GM23338 (cell line): ENCODE results near the gene NEO1. TPM values are rescaled to one million over a fixed set of nuclear protein-coding genes. Genes with fewer than 3 reads are reported as not detected.

Experiments
- ATAC-seq: fragments of 200-7000 bp; cut with Tn5 transposase; 3 replicates; pipeline ENCODE4 v1.9.1; 2020
- DNase-seq: peaks from one replicate; pipeline ENCODE4 v3.0.0-alpha.2; 2015; ENCODE audit warnings: low spot score
- H2AFZ ChIP-seq: fragments of 200-600 bp; sonication (generic); 2 replicates; pipeline ENCODE4 v1.8.0; 2016; ENCODE audit warnings: antibody characterized with exemption, mild to moderate bottlenecking, moderate library complexity
- H3F3A ChIP-seq: fragments of 200-600 bp; sonication (generic); replicated peaks from 2 replicates; pipeline ENCODE4 v1.8.0; 2017; ENCODE audit warnings: antibody characterized with exemption, mixed run types, low read depth
- H3K27ac ChIP-seq: fragments of 200-600 bp; sonication (generic); 2 replicates; pipeline ENCODE4 v1.6.1; 2016; ENCODE audit warnings: low read depth
- H3K27me3 ChIP-seq: fragments of 200-600 bp; sonication (generic); 2 replicates; pipeline ENCODE4 v1.8.0; 2016; ENCODE audit warnings: mild to moderate bottlenecking, mixed run types, moderate library complexity; ENCODE audit not compliant: insufficient read depth
- H3K36me3 ChIP-seq: fragments of 200-600 bp; sonication (generic); 2 replicates; pipeline ENCODE4 v1.8.0; 2016; ENCODE audit warnings: mild to moderate bottlenecking; ENCODE audit not compliant: insufficient read depth
- H3K4me1 ChIP-seq: fragments of 200-600 bp; sonication (generic); 2 replicates; pipeline ENCODE4 v1.8.0; 2016; ENCODE audit warnings: mild to moderate bottlenecking, moderate library complexity; ENCODE audit not compliant: insufficient read depth
- H3K4me2 ChIP-seq: fragments of 200-600 bp; sonication (generic); 2 replicates; pipeline ENCODE4 v1.7.1; 2017; ENCODE audit warnings: mixed run types
- H3K4me3 ChIP-seq: fragments of 200-600 bp; sonication (generic); 2 replicates; pipeline ENCODE4 v1.6.1; 2016; ENCODE audit warnings: mixed run types
- H3K79me2 ChIP-seq: fragments of 200-600 bp; sonication (generic); replicated peaks from 2 replicates; pipeline ENCODE4 v1.8.0; 2017; ENCODE audit warnings: mild to moderate bottlenecking; ENCODE audit not compliant: insufficient read depth
- H3K9me2 ChIP-seq: fragments of 200-600 bp; sonication (generic); 2 replicates; pipeline ENCODE4 v1.8.0; 2017; ENCODE audit not compliant: insufficient read depth
- H4K20me1 ChIP-seq: fragments of 200-600 bp; sonication (generic); replicated peaks from 2 replicates; pipeline ENCODE4 v1.8.0; 2017; ENCODE audit warnings: mild to moderate bottlenecking; ENCODE audit not compliant: insufficient read depth
- H3K27ac Mint-ChIP-seq: 2 replicates; pipeline ENCODE4 v1.8.0; 2020; ENCODE audit warnings: inconsistent platforms, mild to moderate bottlenecking, moderate library complexity, mixed read lengths
- H3K27me3 Mint-ChIP-seq: 3 replicates; pipeline ENCODE4 v1.8.0; 2022; ENCODE audit warnings: low read depth, mild to moderate bottlenecking, moderate library complexity, mixed read lengths, inconsistent platforms; ENCODE audit not compliant: insufficient read depth, poor library complexity
- H3K36me3 Mint-ChIP-seq: 3 replicates; pipeline ENCODE4 v1.8.0; 2021; ENCODE audit warnings: low read depth, mild to moderate bottlenecking, inconsistent platforms, moderate library complexity, mixed read lengths
- H3K4me1 Mint-ChIP-seq: 3 replicates; pipeline ENCODE4 v1.8.0; 2020; ENCODE audit warnings: mild to moderate bottlenecking, inconsistent platforms, mixed read lengths
- H3K4me3 Mint-ChIP-seq: 3 replicates; pipeline ENCODE4 v1.8.0; 2021; ENCODE audit warnings: moderate library complexity, mild to moderate bottlenecking, inconsistent platforms, mixed read lengths
- H3K9me3 Mint-ChIP-seq: 3 replicates; pipeline ENCODE4 v1.8.0; 2020; ENCODE audit warnings: moderate library complexity, mild to moderate bottlenecking, inconsistent platforms, mixed read lengths
- CREB1 ChIP-seq: fragments of 250-450 bp; sonication (Bioruptor Pico); IDR thresholded peaks from 2 replicates; pipeline ENCODE4 v1.5.0; 2020; ENCODE audit warnings: low read depth, mild to moderate bottlenecking, moderate library complexity
- CTCF ChIP-seq, 2 experiments: fragments of 200-600 bp in 1 of 2; sonication (generic) in 1 of 2; conservative IDR thresholded peaks; 2 replicates each; pipeline versions ENCODE4 v1.5.1 to v1.6.1; 2016 to 2017; ENCODE audit warnings: antibody characterized with exemption in 2 of 2, low read depth in 2 of 2, mild to moderate bottlenecking in 2 of 2, moderate library complexity in 1 of 2
- EZH2 ChIP-seq: fragments of 200-600 bp; sonication (generic); IDR thresholded peaks from one replicate; pipeline ENCODE4 v1.8.0; 2017; ENCODE audit warnings: antibody characterized with exemption, mild to moderate bottlenecking, low read depth; ENCODE audit not compliant: unreplicated experiment
- EZH2phosphoT487 ChIP-seq: fragments of 200-600 bp; sonication (generic); IDR thresholded peaks from one replicate; pipeline ENCODE4 v1.8.1; 2018; ENCODE audit warnings: antibody characterized with exemption; ENCODE audit not compliant: unreplicated experiment
- JUNB ChIP-seq: IDR thresholded peaks from one replicate; pipeline ENCODE4 v1.6.1; 2016; ENCODE audit warnings: antibody characterized with exemption; ENCODE audit not compliant: unreplicated experiment
- NANOG ChIP-seq: IDR thresholded peaks from 2 replicates; pipeline ENCODE4 v1.6.1; 2016; ENCODE audit warnings: antibody characterized with exemption, borderline replicate concordance
- POLR2AphosphoS5 ChIP-seq: IDR thresholded peaks from 2 replicates; pipeline ENCODE4 v1.6.1; 2016; ENCODE audit warnings: antibody characterized with exemption, low read depth
- STAT1 ChIP-seq: IDR thresholded peaks from one replicate; pipeline ENCODE4 v1.6.1; 2016; ENCODE audit warnings: antibody characterized with exemption; ENCODE audit not compliant: unreplicated experiment
- ZNF114 ChIP-seq: fragments of 250-450 bp; sonication (Bioruptor Pico); IDR thresholded peaks from 2 replicates; pipeline ENCODE4 v1.5.0; 2020; ENCODE audit warnings: mild to moderate bottlenecking, moderate library complexity
- ZNF331 ChIP-seq: fragments of 250-450 bp; sonication (Bioruptor Pico); IDR thresholded peaks from 2 replicates; pipeline ENCODE4 v1.5.0; 2020; ENCODE audit warnings: low read depth, mild to moderate bottlenecking, moderate library complexity
- ZNF462 ChIP-seq: fragments of 250-450 bp; sonication (Bioruptor Pico); IDR thresholded peaks from 2 replicates; pipeline ENCODE4 v1.5.0; 2020; ENCODE audit warnings: mild to moderate bottlenecking, moderate library complexity
- polyA plus RNA-seq: library from polyadenylated mRNA; unstranded; fragments of >200 nt; fragmentation: Nextera tagmentation; extraction: Ambion mirVana; gene quantifications from 2 replicates; pipeline ENCODE4 v1.2.1, GENCODE V29; 2016
- total RNA-seq: library from RNA; depleted of rRNA; stranded (reverse); fragments of >200 nt; shearing (Covaris generic); gene quantifications from 2 replicates; pipeline ENCODE4 v1.2.3, GENCODE V29; 2014
- TF ChIP-seq, protein P1 (sequence below): IDR thresholded peaks from one replicate; pipeline ENCODE4 v1.6.1; 2018; ENCODE audit warnings: antibody characterized with exemption; ENCODE audit not compliant: unreplicated experiment
- TF ChIP-seq, protein P2 (sequence below): IDR thresholded peaks from 2 replicates; pipeline ENCODE4 v1.6.1; 2016; ENCODE audit warnings: antibody characterized with exemption

The NEO1 gene
- total and polyA plus RNA-seq, 2 experiments from 2014 or later = 8.4 to 45.8 TPM

DNA sequence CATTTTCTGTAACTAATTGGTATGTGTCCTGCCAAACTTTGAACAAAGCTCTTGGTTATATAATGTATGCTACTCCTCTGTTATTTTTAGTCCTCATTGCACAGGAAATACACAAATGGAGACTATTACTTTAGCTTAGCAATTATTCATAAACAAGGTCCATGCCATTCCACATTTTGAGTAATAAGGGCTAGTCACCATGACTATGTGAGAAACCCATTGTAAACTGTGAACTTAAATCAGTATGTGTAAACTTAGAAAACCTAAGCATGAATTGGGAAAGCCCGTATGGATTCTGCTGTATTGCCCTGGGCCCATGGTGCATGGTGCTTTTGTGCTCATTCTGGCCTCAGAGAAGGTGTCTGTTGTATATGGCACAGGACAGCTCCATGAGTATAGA lies 216.2 kb downstream of the NEO1 start:
- H3K4me1 Mint-ChIP-seq = peaks cover 9% of the 10 kb centered on the region

More for the DNA sequence above, 216.2 kb downstream of the NEO1 start:
- no peak overlapping the region for H3K4me2 ChIP-seq
- H3K36me3 ChIP-seq = peaks cover 8% of the 10 kb centered on the region; the same call in 1 of the 2 replicates
- no peak overlapping the region for H2AFZ ChIP-seq
- no peak overlapping the region for H3K4me3 ChIP-seq
- Mint-ChIP-seq H3K36me3 (peaks cover 16% of the 10 kb centered on the region; the same call in 2 of the 3 replicates), H3K4me3 (no peak overlapping the region), H3K27ac (no peak overlapping the region), H3K9me3 (no peaks in the 10 kb centered on the region), H3K27me3 (no peaks in the 10 kb centered on the region)
- no peak for DNase-seq
- H3K27ac ChIP-seq = no peak overlapping the region
- TF ChIP-seq ZNF462 (CRISPR knock-in tag) (no peak), JUNB (no peak), ZNF331 (no peak), POLR2AphosphoS5 (no peak), EZH2phosphoT487 (no peak), EZH2 (no peak), NANOG (no peak), CREB1 (no peak), ZNF114 (CRISPR knock-in tag) (no peak), CTCF (conservative IDR thresholded peaks at IDR 0.05; ENCODE audit: low read depth in 2 of 2) (no peak), STAT1 (no peak)
- TF ChIP-seq, protein P1, sequence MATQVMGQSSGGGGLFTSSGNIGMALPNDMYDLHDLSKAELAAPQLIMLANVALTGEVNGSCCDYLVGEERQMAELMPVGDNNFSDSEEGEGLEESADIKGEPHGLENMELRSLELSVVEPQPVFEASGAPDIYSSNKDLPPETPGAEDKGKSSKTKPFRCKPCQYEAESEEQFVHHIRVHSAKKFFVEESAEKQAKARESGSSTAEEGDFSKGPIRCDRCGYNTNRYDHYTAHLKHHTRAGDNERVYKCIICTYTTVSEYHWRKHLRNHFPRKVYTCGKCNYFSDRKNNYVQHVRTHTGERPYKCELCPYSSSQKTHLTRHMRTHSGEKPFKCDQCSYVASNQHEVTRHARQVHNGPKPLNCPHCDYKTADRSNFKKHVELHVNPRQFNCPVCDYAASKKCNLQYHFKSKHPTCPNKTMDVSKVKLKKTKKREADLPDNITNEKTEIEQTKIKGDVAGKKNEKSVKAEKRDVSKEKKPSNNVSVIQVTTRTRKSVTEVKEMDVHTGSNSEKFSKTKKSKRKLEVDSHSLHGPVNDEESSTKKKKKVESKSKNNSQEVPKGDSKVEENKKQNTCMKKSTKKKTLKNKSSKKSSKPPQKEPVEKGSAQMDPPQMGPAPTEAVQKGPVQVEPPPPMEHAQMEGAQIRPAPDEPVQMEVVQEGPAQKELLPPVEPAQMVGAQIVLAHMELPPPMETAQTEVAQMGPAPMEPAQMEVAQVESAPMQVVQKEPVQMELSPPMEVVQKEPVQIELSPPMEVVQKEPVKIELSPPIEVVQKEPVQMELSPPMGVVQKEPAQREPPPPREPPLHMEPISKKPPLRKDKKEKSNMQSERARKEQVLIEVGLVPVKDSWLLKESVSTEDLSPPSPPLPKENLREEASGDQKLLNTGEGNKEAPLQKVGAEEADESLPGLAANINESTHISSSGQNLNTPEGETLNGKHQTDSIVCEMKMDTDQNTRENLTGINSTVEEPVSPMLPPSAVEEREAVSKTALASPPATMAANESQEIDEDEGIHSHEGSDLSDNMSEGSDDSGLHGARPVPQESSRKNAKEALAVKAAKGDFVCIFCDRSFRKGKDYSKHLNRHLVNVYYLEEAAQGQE = no peak
- TF ChIP-seq, protein P2, sequence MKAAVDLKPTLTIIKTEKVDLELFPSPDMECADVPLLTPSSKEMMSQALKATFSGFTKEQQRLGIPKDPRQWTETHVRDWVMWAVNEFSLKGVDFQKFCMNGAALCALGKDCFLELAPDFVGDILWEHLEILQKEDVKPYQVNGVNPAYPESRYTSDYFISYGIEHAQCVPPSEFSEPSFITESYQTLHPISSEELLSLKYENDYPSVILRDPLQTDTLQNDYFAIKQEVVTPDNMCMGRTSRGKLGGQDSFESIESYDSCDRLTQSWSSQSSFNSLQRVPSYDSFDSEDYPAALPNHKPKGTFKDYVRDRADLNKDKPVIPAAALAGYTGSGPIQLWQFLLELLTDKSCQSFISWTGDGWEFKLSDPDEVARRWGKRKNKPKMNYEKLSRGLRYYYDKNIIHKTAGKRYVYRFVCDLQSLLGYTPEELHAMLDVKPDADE = no peak
- no peaks in the 10 kb centered on the region for H3F3A ChIP-seq
- no peaks in the 10 kb centered on the region for H3K79me2 ChIP-seq
- no peaks in the 10 kb centered on the region for H3K4me1 ChIP-seq
- H4K20me1 ChIP-seq = no peaks in the 10 kb centered on the region
- H3K27me3 ChIP-seq = no peaks in the 10 kb centered on the region
- no peaks in the 10 kb centered on the region for H3K9me2 ChIP-seq
- no peak for ATAC-seq
